Effector CD4-positive, alpha-beta T cell (primary cell): ENCODE results near the gene CHST11.
A peak's percentile ranks its signal among the peaks of the same experiment; 100 is the strongest.

ENCODE experiments used
- DNase-seq: peaks from one replicate; pipeline ENCODE4 v3.0.0-alpha.2; 2020

The CHST11 gene

GRCh38 chr12:104588047-104588920 lies 131.5 kb downstream of the CHST11 start:
- DNase-seq = no peak

GRCh38 chr12:104588921-104589590 lies 132.3 kb downstream of the CHST11 start:
- no peak for DNase-seq

GRCh38 chr12:104590022-104590421 lies 133.3 kb downstream of the CHST11 start:
- DNase-seq = no peak

GRCh38 chr12:104591257-104591885 lies 134.6 kb downstream of the CHST11 start:
- DNase-seq = no peak

GRCh38 chr12:104593482-104593881 lies 136.7 kb downstream of the CHST11 start:
- no peak for DNase-seq

GRCh38 chr12:104596134-104596799 lies 139.5 kb downstream of the CHST11 start:
- DNase-seq = no peak

- no peak for DNase-seq
Measured at GRCh38 chr12:104596898-104597843, 140.4 kb downstream of the CHST11 start.

GRCh38 chr12:104598342-104599271 lies 141.9 kb downstream of the CHST11 start:
- no peak for DNase-seq

GRCh38 chr12:104599272-104600035 lies 142.7 kb downstream of the CHST11 start:
- DNase-seq = no peak

- DNase-seq = no peak
Measured at GRCh38 chr12:104600036-104600712, 143.4 kb downstream of the CHST11 start.

GRCh38 chr12:104600790-104601739 lies 144.3 kb downstream of the CHST11 start:
- no peak for DNase-seq

- DNase-seq = no peak
Measured at GRCh38 chr12:104602406-104602805, 145.7 kb downstream of the CHST11 start.

- no peak for DNase-seq
Measured at GRCh38 chr12:104602896-104603295, 146.1 kb downstream of the CHST11 start.

GRCh38 chr12:104603545-104603973 lies 146.8 kb downstream of the CHST11 start:
- no peak for DNase-seq

- peak; percentile 13 for DNase-seq
Measured at GRCh38 chr12:104604070-104604994, 147.6 kb downstream of the CHST11 start.

- no peak for DNase-seq
Measured at GRCh38 chr12:104604995-104605675, 148.4 kb downstream of the CHST11 start.
